T-helper 1 cell treated with Interleukin-12 subunit alpha and Interleukin-12 subunit beta and Interleukin-4 antibody, amounts not matched to agents 30 ng/mL and 1 ng/mL, for 36 hours (primary cell): Measurements from ENCODE around the gene ZNF697. TPM values are rescaled to one million over a fixed set of nuclear protein-coding genes. Genes with fewer than 3 reads are reported as not detected.
"Not testable (repeated sequence)": the region's sequence is repeated elsewhere in the genome, so short reads cannot be mapped to it uniquely, and the experiment has no call there.

Experiments used
- intact Hi-C: fragments of 100-400 bp; cut with micrococcal nuclease; formaldehyde crosslinking; loops from one replicate; pipeline ENCODE4 v1.15.1; 2024
- total RNA-seq: library from RNA; stranded (reverse); gene quantifications from 2 replicates; pipeline ENCODE4 v1.2.3, GENCODE V29; 2022

Gene ZNF697
- total RNA-seq, 1 donor from 2014 or later = 0.69 TPM

- intact Hi-C loops = no loop called here
Measured at GRCh38 chr1:119632103-119632490, 16.0 kb downstream of the ZNF697 start.

GRCh38 chr1:119631433-119632102 is 16.5 kb downstream of the ZNF697 start:
- intact Hi-C loops = no loop called here

- intact Hi-C loops = no loop called here
Measured at GRCh38 chr1:119631086-119631432, 17.0 kb downstream of the ZNF697 start.

GRCh38 chr1:119626841-119627240 is 21.2 kb downstream of the ZNF697 start:
- intact Hi-C loops = no loop called here

GRCh38 chr1:119626011-119626545 is 22.0 kb downstream of the ZNF697 start:
- intact Hi-C loops = no loop called here

GRCh38 chr1:119623678-119624077 is 24.4 kb downstream of the ZNF697 start:
- intact Hi-C loops = no loop called here

- intact Hi-C loops = no loop called here
Measured at GRCh38 chr1:119623193-119623515, 24.9 kb downstream of the ZNF697 start.

GRCh38 chr1:119622311-119623192 is 25.5 kb downstream of the ZNF697 start:
- intact Hi-C loops = no loop called here

GRCh38 chr1:119621705-119622104 is 26.4 kb downstream of the ZNF697 start:
- intact Hi-C loops = no loop called here

- intact Hi-C loops = no loop called here
Measured at GRCh38 chr1:119617751-119618691, 30.0 kb downstream of the ZNF697 start.

- intact Hi-C loops = not testable (repeated sequence)
Measured at GRCh38 chr1:119616748-119617147, 31.3 kb downstream of the ZNF697 start.

- intact Hi-C loops = not testable (repeated sequence)
Measured at GRCh38 chr1:119615100-119615499, 33.0 kb downstream of the ZNF697 start.

GRCh38 chr1:119613769-119614720 is 34.0 kb downstream of the ZNF697 start:
- intact Hi-C loops = loop anchor here (1.0 to 5.0 kb wide), 3 partner anchors 49 to 337 kb away; no protein-coding TSS in a partner anchor

- intact Hi-C loops = loop anchor here (5.0 kb wide), 1 partner anchor 334 kb away; no protein-coding TSS in a partner anchor
Measured at GRCh38 chr1:119611701-119612113, 36.4 kb downstream of the ZNF697 start.

- intact Hi-C loops = not testable (repeated sequence)
Measured at GRCh38 chr1:119608816-119609215, 39.2 kb downstream of the ZNF697 start.

GRCh38 chr1:119607087-119607807 is 40.8 kb downstream of the ZNF697 start:
- intact Hi-C loops = not testable (repeated sequence)

- intact Hi-C loops = no loop called here
Measured at GRCh38 chr1:119606394-119606793, 41.7 kb downstream of the ZNF697 start.

GRCh38 chr1:119605686-119606085 is 42.4 kb downstream of the ZNF697 start:
- intact Hi-C loops = no loop called here

- intact Hi-C loops = not testable (repeated sequence)
Measured at GRCh38 chr1:119605080-119605479, 43.0 kb downstream of the ZNF697 start.
